ENCODE data around the gene SUB1.

GRCh38 chr5:32585122-32585445 lies 273 bp upstream of the SUB1 start:
- TF ChIP-seq, protein P1, sequence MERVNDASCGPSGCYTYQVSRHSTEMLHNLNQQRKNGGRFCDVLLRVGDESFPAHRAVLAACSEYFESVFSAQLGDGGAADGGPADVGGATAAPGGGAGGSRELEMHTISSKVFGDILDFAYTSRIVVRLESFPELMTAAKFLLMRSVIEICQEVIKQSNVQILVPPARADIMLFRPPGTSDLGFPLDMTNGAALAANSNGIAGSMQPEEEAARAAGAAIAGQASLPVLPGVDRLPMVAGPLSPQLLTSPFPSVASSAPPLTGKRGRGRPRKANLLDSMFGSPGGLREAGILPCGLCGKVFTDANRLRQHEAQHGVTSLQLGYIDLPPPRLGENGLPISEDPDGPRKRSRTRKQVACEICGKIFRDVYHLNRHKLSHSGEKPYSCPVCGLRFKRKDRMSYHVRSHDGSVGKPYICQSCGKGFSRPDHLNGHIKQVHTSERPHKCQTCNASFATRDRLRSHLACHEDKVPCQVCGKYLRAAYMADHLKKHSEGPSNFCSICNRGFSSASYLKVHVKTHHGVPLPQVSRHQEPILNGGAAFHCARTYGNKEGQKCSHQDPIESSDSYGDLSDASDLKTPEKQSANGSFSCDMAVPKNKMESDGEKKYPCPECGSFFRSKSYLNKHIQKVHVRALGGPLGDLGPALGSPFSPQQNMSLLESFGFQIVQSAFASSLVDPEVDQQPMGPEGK (CRISPR knock-in tag; IDR thresholded peaks at IDR 0.05; ENCODE audit: borderline replicate concordance) = no peak
- TF ChIP-seq ZFP3 (CRISPR knock-in tag; IDR thresholded peaks at IDR 0.05) (no peak), CREB5 (CRISPR knock-in tag; IDR thresholded peaks at IDR 0.05; ENCODE audit: low read depth) (no peak), ZFP30 (CRISPR knock-in tag; IDR thresholded peaks at IDR 0.05) (no peak), BACH2 (CRISPR knock-in tag; IDR thresholded peaks at IDR 0.05; ENCODE audit: borderline replicate concordance) (no peak), CSRNP3 (CRISPR knock-in tag; IDR thresholded peaks at IDR 0.05) (no peak), TOX (CRISPR knock-in tag; IDR thresholded peaks at IDR 0.05; ENCODE audit: borderline replicate concordance) (no peak), ZC3H10 (CRISPR knock-in tag; IDR thresholded peaks at IDR 0.05) (no peak), OSR1 (CRISPR knock-in tag; IDR thresholded peaks at IDR 0.05) (no peak), CSDC2 (CRISPR knock-in tag; IDR thresholded peaks at IDR 0.05) (no peak), ZNF8 (CRISPR knock-in tag; IDR thresholded peaks at IDR 0.05) (no peak), TCF4 (CRISPR knock-in tag; IDR thresholded peaks at IDR 0.05; ENCODE audit: borderline replicate concordance) (no peak), ISL1 (CRISPR knock-in tag; IDR thresholded peaks at IDR 0.05) (no peak)
- TF ChIP-seq, protein P2, sequence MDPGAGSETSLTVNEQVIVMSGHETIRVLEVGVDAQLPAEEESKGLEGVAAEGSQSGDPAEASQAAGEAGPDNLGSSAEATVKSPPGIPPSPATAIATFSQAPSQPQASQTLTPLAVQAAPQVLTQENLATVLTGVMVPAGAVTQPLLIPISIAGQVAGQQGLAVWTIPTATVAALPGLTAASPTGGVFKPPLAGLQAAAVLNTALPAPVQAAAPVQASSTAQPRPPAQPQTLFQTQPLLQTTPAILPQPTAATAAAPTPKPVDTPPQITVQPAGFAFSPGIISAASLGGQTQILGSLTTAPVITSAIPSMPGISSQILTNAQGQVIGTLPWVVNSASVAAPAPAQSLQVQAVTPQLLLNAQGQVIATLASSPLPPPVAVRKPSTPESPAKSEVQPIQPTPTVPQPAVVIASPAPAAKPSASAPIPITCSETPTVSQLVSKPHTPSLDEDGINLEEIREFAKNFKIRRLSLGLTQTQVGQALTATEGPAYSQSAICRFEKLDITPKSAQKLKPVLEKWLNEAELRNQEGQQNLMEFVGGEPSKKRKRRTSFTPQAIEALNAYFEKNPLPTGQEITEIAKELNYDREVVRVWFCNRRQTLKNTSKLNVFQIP (CRISPR knock-in tag; IDR thresholded peaks at IDR 0.05; ENCODE audit: borderline replicate concordance, low read depth) = no peak
